NB4 (cell line): ENCODE results near the gene CHTF18.

Experiments
- DNase-seq: peaks from one replicate; pipeline ENCODE4 v3.0.0; 2010; ENCODE audit warnings: low read depth
- H3K4me3 ChIP-seq: one replicate; pipeline ENCODE4 v1.5.1; 2011; ENCODE audit warnings: mild to moderate bottlenecking, low read depth, low read length, moderate library complexity
- MYC ChIP-seq: IDR thresholded peaks from 2 replicates; pipeline ENCODE4 v1.6.1; 2011; ENCODE audit warnings: low read depth, low read length
- POLR2A ChIP-seq: IDR thresholded peaks from 2 replicates; pipeline ENCODE4 v1.6.1; 2011; ENCODE audit warnings: mild to moderate bottlenecking; ENCODE audit not compliant: insufficient read length; ENCODE audit errors: extremely low read depth
- TF ChIP-seq, protein P1 (sequence below): IDR thresholded peaks from 2 replicates; pipeline ENCODE4 v1.6.1; 2011; ENCODE audit warnings: low read depth, low read length
- TF ChIP-seq, protein P2 (sequence below): IDR thresholded peaks from one replicate; pipeline ENCODE4 v1.5.1; 2012; ENCODE audit warnings: low read depth, low read length

Gene CHTF18

DNA sequence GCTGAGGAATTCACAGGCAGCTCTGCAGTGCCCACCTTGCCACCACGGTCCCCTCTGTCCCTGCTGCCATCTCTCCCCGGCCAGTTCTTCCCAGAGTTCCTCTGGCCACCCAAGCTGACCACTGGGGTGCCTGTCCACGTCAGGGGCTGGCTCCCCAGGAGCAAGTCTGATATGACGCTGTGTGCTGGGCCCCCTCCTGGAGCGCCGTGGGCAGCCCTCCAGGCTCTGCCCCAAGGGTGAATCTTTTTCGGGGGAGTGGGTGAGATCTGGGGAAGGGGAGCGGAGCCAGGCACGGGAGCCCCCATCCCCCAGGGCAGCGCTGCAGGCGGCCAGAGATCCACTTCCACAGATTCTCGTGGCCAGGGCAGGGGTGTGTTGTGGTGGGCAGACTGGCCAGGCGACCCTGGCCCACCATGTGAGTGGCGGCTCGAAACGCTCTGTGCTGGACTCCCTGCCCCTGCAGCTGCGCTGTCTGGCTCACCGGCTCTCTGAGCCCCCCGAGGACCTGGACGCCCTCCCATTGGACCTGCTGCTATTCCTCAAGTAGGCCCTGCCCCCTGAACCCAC lies 24.2 kb upstream of the CHTF18 start:
- DNase-seq = no peak
- H3K4me3 ChIP-seq = no peak overlapping the region
- TF ChIP-seq POLR2A (no peak), MYC (no peak)
- TF ChIP-seq, protein P1, sequence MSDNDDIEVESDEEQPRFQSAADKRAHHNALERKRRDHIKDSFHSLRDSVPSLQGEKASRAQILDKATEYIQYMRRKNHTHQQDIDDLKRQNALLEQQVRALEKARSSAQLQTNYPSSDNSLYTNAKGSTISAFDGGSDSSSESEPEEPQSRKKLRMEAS = no peak
- TF ChIP-seq, protein P2, sequence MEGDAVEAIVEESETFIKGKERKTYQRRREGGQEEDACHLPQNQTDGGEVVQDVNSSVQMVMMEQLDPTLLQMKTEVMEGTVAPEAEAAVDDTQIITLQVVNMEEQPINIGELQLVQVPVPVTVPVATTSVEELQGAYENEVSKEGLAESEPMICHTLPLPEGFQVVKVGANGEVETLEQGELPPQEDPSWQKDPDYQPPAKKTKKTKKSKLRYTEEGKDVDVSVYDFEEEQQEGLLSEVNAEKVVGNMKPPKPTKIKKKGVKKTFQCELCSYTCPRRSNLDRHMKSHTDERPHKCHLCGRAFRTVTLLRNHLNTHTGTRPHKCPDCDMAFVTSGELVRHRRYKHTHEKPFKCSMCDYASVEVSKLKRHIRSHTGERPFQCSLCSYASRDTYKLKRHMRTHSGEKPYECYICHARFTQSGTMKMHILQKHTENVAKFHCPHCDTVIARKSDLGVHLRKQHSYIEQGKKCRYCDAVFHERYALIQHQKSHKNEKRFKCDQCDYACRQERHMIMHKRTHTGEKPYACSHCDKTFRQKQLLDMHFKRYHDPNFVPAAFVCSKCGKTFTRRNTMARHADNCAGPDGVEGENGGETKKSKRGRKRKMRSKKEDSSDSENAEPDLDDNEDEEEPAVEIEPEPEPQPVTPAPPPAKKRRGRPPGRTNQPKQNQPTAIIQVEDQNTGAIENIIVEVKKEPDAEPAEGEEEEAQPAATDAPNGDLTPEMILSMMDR = no peak

DNA sequence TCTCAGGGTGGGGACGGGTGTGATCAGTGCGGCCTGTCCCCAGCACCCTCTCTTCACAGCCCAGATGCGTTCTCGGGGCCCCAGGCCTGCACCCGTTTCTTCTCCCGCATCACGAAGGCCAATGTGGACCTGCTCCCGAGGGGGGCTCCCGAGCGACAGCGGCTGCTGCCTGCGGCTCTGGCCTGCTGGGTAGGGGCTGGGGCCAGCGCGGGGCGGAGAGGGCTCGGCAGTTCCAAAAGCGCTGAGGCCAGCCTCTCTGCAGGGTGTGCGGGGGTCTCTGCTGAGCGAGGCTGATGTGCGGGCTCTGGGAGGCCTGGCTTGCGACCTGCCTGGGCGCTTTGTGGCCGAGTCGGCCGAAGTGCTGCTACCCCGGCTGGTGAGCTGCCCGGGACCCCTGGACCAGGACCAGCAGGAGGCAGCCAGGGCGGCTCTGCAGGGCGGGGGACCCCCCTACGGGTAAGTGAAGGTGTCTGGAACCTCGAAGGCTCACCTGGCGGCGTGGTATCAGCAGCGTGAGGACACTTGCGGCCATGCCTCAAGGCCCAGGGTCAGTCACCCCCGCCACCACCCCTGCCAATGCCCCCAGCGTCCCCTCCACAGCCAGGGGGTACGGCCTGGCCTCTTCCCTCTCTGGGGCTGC lies 23.5 kb upstream of the CHTF18 start:
- H3K4me3 ChIP-seq = no peak overlapping the region
- no peak for TF ChIP-seq POLR2A
- no peak for TF ChIP-seq MYC
- TF ChIP-seq, protein P2 = no peak
- TF ChIP-seq, protein P1 = no peak

GRCh38 chr16:765488-765865 lies 22.9 kb upstream of the CHTF18 start:
- H3K4me3 ChIP-seq = no peak overlapping the region

More for the DNA sequence above, 23.5 kb upstream of the CHTF18 start:
- no peak for DNase-seq

DNA sequence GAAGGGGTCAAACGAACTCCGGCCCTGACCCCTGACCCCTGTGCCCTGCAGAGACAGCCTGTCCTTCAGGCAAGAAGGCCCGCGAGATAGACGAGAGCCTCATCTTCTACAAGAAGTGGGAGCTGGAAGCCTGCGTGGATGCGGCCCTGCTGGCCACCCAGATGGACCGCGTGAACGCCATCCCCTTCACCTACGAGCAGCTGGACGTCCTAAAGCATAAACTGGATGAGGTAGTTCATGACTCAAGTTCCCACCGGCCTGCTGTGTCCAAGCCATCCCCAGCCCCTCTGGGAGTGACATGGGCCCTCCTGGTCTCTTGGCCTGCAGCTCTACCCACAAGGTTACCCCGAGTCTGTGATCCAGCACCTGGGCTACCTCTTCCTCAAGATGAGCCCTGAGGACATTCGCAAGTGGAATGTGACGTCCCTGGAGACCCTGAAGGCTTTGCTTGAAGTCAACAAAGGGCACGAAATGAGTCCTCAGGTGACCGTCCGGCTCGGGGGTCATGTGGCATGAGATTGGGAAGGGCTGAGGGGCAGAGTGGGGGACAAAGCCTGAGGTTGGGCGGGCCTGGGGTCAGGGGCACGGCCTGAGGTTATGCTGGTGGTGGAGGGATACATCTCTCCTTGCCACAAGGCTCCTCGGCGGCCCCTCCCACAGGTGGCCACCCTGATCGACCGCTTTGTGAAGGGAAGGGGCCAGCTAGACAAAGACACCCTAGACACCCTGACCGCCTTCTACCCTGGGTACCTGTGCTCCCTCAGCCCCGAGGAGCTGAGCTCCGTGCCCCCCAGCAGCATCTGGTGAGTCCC lies 22.2 kb upstream of the CHTF18 start:
- TF ChIP-seq, protein P2 = no peak
- TF ChIP-seq, protein P1 = no peak
- TF ChIP-seq POLR2A (no peak), MYC (no peak)

More at GRCh38 chr16:765488-765865, 22.9 kb upstream of the CHTF18 start:
- TF ChIP-seq, protein P2 = no peak
- no peak for TF ChIP-seq MYC
- no peak for DNase-seq

DNA sequence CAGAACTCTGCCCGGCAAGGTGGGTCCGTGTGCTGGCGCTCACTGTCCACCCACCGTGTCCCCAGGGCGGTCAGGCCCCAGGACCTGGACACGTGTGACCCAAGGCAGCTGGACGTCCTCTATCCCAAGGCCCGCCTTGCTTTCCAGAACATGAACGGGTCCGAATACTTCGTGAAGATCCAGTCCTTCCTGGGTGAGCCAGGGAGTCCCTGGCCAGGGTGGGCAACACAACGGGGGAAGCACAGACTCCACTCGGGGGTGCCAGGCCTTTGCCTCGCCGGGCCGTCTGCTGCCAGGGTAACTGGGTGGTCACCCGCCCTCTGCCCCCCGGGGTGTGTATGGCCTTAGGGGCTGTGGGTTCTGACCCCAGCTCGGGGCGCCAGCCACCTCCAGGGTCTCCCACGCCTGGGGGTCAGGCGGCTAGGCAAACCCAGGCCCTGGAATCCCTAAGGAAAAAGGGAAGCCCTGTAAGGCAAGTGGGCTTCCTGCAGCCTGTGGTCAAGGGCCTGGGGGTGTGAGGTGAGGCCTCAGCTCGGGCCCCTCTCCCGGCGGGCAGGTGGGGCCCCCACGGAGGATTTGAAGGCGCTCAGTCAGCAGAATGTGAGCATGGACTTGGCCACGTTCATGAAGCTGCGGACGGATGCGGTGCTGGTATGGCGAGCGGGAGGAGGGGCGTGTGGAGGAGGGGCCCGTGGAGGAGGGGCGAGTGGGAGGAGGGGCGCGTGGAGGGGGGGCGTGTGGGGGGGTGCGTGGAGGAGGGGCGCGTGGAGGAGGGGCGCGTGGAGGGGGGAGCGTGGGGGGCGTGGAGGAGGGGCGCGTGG lies 21.4 kb upstream of the CHTF18 start:
- H3K4me3 ChIP-seq = no peak overlapping the region
- TF ChIP-seq POLR2A (no peak), MYC (no peak)
- TF ChIP-seq, protein P2 = no peak
- TF ChIP-seq, protein P1 = no peak
- no peak for DNase-seq

More for the DNA sequence above, 22.2 kb upstream of the CHTF18 start:
- DNase-seq = no peak
- H3K4me3 ChIP-seq = no peak overlapping the region
